H1 (cell line): Measurements from ENCODE around the gene ENDOU. TPM values are rescaled to one million over a fixed set of nuclear protein-coding genes. Genes with fewer than 3 reads are reported as not detected.

ENCODE experiments used
- ASH2L ChIP-seq: fragments of 200-600, 300-600 bp; sonication (generic); IDR thresholded peaks from one replicate; pipeline ENCODE4 v1.7.1; 2017; ENCODE audit warnings: low read length
- polyA plus RNA-seq, 7 experiments: library from polyadenylated mRNA; depleted of rRNA in 3 of 7; stranded (reverse) in 5 of 7; unstranded in 2 of 7; fragments of >200 nt in 5 of 7; fragments of 200-250 nt in 2 of 7; gene quantifications; 1 replicate in 5 of 7; 2 replicates in 1 of 7; 4 replicates in 1 of 7; pipeline versions ENCODE4 v1.2.1 to v1.2.3, GENCODE V29; 2011 to 2013; ENCODE audit warnings: missing spikeins in 2 of 7, mixed read lengths in 2 of 7
- total RNA-seq: library from RNA; stranded (reverse); fragmentation: NEBNext Ultra II Directional; extraction: Animal tissue kit (Norgen Biotek cat#: 25700); gene quantifications from 2 replicates; pipeline ENCODE4 v1.2.1, GENCODE V29; 2021

ENDOU gene
- total and polyA plus RNA-seq, 2 of the 8 experiments (the other 6 are each of a cell fraction or from before 2014, with no cell fraction given): not detected

GRCh38 chr12:47707355-47707754, 17.9 kb downstream of the ENDOU start (continued):
- TF ChIP-seq ASH2L: no peak
